Urothelium cell line (cell line): Measurements from ENCODE around the gene PBX2.
A peak's percentile ranks its signal among the peaks of the same experiment; 100 is the strongest.
"Not testable (repeated sequence)": the region's sequence is repeated elsewhere in the genome, so short reads cannot be mapped to it uniquely, and the experiment has no call there.

Source experiments
- DNase-seq: peaks from one replicate; pipeline ENCODE4 v3.0.0; 2011; ENCODE audit warnings: low spot score, mixed read lengths
- FAIRE-seq: peaks from 2 replicates; lab custom pipeline; 2011; peaks lifted over from hg19 to GRCh38; lab: Jason Lieb, UNC

PBX2 gene

GRCh38 chr6:32187725-32188380, 2.1 kb downstream of the PBX2 start:
- DNase-seq, FAIRE-seq: not testable (repeated sequence)

DNA sequence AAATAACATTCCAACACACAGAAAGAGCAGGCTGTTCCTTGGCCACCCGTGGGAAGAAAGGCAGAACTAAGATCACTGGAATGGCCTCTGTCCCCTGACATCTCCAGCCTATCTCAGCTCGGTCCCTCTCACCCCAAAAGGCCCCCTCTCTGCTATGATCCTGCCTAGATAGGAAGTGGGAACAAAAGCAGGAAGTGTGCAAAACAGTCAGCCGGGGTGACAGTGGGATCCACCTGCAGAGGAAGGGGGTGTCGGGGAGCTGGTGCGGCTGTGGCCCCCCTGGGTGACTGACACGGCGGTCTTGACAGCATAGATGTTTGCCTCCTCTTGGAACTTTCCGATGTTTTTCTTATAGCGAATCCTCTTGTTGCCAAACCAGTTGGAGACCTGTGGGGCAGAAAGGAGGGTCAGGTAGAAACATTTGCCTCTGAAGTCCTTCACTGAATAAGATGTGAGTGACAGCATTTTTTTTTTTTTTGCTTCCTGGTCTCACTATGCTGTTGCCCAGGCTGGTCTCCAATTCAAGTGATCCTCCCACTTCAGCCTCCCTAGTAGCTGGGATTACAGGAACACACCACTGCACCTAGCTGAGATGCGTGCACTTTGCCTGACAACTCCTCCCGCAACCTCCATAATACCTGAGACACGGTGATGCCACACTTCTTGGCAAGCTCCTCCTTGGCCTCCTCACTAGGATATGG, 2.8 kb downstream of the PBX2 start:
- DNase-seq = no peak
- no peak for FAIRE-seq

DNA sequence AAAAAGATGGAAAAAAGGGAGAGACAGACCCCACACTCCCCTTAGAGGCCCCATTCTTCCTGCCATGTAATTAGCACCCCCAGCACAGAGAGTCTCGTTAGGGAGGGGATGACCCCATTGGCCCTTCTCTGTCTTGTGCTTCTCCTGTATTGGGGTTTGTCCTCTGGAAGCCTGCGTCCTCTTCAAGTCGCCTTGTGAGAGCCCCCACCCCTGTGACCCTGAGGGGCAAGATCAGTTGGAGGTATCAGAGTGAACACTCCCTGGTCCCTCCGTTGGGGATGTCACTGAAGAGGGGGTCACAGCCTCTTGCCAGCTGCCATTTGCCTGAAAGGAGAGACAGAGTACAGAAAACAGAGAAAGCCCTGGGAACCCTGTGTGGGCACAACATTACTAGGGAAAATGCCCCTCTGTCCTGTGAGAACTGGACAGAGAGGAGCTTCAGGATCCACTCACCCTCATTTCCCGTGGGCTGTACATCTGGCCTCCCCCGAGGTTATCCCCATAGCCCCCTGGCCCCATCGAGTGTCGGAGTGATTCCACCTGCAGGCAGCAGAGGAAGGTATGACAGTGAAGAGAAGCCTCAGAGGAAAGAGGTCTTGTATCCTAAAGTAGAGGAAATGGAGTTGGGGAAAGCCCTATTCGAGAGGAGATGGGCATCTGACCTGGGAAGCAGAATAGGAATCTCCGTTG, 3.7 kb downstream of the PBX2 start:
- not testable (repeated sequence) for FAIRE-seq, DNase-seq

DNA sequence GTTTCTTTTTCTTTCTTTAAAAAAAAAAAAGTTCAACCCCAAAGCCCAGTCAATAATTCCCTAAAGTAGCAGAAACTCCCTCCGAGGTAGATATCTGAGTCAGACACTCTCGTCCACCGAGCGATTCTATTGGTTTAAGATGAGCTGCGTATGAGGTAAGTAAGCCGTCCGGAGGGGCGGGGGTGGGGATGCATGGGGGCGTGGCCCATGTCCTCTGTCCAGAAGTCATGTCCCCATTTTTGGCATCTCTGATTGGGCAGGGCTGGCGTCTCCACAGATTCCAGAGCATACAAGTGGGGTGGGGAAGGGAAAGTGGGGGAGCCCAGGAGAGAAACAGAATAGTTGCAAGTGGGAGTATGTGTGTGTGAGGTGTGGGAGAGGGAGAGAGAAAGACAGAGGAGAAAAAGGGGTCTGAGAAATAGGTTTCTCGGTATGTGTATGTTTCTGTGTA, 4.3 kb downstream of the PBX2 start:
- not testable (repeated sequence) for FAIRE-seq
- peak; percentile 55 for DNase-seq

DNA sequence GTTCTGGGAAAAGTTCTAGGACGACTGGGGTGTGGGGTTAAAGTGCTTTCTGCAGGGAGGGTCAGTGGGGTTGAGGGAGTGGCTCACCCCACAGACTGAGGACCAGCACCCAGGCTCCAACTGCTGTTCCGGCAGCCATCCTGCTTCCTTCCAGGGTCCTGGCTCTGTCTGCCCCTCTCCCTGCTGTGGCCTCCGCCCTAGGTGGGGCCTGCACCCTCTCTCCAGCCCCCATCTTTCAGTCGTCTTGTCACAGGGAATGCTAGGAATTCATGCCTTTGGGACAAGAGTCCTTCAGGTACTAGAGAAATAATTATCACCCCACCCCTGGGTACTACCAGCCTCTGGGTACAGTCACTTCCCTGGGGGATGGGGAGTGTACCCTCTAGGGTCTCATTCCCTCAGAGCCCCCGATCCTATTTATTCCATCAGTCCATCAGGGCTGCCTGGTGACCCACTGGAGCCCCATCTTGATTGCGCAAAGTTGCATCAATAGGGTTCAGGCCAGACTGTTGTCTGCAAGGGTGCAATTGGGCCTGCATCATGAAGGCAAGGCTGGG, 5.8 kb downstream of the PBX2 start, which contains the start of gene AGER:
AGER (minus strand) TSS at position 170 of the 557 bp plus-strand sequence; CDS start at position 139, 31 bp downstream.
- DNase-seq = no peak
- FAIRE-seq = no peak

DNA sequence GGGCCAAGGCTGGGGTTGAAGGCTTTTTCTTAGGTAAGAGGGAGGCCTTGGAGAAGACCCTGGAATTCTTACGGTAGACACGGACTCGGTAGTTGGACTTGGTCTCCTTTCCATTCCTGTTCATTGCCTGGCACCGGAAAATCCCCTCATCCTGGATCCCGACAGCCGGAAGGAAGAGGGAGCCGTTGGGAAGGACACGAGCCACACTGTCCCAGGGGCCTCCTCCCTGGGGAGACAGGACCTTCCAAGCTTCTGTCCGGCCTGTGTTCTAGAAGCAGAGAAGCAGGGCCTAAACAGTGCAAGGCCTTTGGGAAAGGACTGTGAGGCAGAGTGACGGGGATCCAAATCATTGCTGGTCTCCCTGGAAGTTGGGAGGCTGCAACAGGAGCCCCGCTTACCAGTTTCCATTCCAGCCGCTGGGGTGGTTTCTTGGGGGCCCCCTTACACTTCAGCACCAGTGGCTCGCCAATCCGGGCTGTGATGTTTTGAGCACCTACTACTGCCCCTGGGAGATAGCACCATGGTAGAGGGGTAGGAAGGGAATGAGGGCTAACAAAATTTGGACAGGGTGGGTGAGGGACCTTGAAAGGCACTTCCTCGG, 6.4 kb downstream of the PBX2 start:
- DNase-seq (no peak), FAIRE-seq (no peak)

- no peak for DNase-seq
- FAIRE-seq = no peak
Measured at GRCh38 chr6:32183030-32183429, 7.0 kb downstream of the PBX2 start.

- FAIRE-seq = no peak
- DNase-seq = no peak
Measured at GRCh38 chr6:32182555-32182981, 7.4 kb downstream of the PBX2 start.

DNA sequence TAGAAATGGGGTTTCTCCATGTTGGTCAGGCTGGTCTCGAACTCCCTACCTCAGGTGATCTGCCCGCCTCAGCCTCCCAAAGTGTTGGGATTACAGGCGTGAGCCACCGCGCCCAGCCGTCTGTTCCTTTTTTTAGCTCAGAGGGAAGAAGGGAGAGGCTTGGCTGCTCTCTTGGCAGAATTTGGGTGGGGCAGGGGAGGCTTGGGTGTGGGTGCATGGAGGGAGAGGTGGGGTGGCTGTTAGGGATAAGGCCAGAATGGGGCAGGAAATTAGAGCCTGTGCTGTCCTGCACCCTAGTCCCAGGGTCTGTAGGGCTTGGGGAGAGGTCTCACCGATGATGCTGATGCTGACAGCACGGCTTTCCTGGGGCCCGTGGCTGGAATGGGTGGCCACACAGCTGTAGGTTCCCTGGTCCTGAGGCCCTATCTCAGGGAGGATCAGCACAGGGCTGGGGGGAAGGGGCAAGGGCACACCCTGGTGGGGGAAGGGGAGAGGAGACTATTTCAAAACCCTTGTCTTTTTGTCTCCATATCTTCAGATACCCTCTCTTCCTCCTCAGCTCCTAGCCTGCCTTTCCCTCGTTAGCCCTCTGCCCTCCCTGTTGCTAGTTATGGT, 8.0 kb downstream of the PBX2 start:
- no peak for DNase-seq
- FAIRE-seq = no peak

DNA sequence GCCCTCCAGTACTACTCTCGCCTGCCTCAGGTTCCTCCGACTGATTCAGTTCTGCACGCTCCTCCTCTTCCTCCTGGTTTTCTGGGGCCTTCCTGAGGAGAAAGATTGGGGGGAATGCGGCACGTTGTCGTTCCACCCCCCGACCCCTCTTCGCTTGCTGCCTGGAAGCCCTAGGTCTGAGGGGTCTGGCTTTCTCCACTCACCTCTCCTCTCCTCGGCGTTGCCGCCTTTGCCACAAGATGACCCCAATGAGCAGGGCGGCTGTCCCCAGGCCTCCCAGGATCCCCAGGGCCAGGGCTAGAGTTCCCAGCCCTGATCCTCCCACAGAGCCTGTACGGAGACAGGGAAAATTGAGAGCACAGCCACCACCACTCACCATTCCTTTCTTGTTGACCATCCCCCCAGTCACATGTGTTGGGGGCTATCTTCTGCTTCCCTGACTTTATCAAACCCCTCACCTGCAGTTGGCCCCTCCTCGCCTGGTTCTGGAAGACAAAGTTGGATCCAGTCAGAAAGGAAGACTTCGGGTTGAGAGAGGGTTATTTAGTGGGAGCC, 8.8 kb downstream of the PBX2 start:
- FAIRE-seq = no peak
- DNase-seq = no peak

- no peak for FAIRE-seq
Measured at GRCh38 chr6:32179766-32180405, 10.1 kb downstream of the PBX2 start.

DNA sequence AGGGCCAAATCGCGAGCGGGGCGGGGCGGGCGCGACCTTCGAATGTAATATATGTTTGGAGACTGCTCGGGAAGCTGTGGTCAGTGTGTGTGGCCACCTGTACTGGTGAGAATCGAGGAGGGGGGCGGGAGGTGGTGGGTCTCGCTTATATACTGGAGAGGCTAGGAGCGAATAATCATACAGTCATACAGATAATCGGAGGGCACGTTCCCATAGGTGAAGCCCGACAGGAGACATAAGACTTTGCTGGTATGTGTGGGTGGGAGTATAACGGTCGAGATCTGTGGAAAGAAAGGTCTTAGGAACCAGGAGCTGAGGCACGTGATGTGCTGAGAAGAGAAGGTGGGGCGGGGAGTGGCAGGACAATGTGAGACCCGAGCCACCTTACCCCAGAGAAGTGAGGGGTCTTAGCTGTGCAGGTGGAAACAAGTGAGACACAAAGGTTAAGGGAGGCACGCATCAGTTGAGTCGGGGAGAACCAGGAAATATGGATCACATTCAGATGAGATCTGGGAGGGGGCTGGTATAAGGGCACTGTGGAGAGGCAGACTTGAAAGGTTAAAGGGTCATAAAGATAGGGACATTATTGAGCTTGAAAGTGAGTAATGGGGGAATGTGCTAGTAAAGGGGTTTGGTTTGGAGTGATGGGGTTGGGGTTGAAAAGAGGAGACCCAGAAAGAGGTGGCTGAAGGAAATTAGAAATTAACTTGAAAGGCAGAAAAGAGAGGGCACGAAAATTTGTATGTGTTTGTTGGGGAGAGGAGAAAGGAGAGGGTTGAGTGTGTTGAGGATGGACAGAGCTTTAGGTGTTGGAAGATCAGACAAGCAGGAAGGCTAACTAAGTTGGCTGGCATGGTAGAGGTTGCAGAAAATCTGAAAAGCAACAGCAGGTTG, 11.2 kb downstream of the PBX2 start:
- FAIRE-seq = no peak

More at GRCh38 chr6:32179766-32180405, 10.1 kb downstream of the PBX2 start:
- no peak for DNase-seq

GRCh38 chr6:32177788-32178546, 12.0 kb downstream of the PBX2 start, which contains the start of gene RNF5:
TSS of gene RNF5 (plus strand) at chr6:32178405. CDS start at chr6:32178512, 107 bp downstream.
- peak; percentile 95 for DNase-seq
- FAIRE-seq = peak; percentile 74

More for the DNA sequence above, 11.2 kb downstream of the PBX2 start:
- no peak for DNase-seq

GRCh38 chr6:32177183-32177787, 12.7 kb downstream of the PBX2 start:
- DNase-seq = no peak

GRCh38 chr6:32176476-32177182, 13.4 kb downstream of the PBX2 start:
- no peak for DNase-seq
- no peak for FAIRE-seq

More at GRCh38 chr6:32177183-32177787, 12.7 kb downstream of the PBX2 start:
- FAIRE-seq = no peak

GRCh38 chr6:32175711-32176475, 14.1 kb downstream of the PBX2 start, which contains the start of gene AGPAT1:
TSS of gene AGPAT1 (minus strand) at chr6:32176084. CDS start at chr6:32171496, 4,588 bp downstream.
- no peak for FAIRE-seq
- DNase-seq = peak; percentile 97
